ENCODE results near the gene ACOT8. TPM values are rescaled to one million over a fixed set of nuclear protein-coding genes. Genes with fewer than 3 reads are reported as not detected.
A peak's percentile ranks its signal among the peaks of the same experiment; 100 is the strongest.
"Not testable (repeated sequence)": the region's sequence is repeated elsewhere in the genome, so short reads cannot be mapped to it uniquely, and the experiment has no call there.

The ACOT8 gene
- total RNA-seq, 1 donor from 2014 or later = 27.7 TPM

DNA sequence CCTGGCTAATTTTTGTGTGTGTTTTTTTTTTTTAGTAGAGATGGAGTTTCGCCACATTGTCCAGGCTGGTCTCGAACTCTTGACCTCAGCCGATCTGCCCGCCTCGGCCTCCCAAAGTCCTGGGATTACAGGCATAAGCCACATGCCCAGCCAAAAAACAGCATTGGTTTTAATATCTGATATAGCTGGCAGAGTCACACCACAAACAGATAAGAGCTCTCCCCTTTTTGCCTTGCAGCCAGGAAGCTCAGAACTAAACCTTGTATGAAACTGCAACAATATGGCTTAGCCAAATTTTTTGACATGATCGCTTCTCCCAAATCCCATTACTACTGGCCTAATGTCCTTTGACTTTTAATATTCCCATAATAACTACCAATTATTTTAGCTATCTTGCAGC lies 4.9 kb downstream of the ACOT8 start:
- DNase-seq = no peak

GRCh38 chr20:45851501-45851900 lies 5.7 kb downstream of the ACOT8 start:
- no peak for DNase-seq

DNA sequence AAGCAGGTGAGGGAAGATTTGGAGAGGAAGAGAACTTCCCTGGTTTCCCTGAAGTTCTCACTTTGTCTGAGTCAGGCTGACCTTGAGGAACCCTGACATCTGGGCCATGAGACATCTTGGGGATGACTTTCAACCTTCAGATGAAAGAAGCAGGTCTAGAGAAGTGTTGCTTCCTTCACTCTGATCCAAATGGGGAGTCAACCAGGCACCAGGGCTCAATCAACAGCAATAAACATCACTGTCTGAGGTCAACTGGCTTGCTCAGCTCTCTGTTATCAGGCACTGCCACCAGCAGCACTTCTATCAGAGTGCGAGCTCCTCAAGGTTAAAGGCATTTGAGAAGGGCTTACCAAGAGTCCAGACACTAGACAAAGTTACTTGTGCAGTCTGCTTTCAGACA lies 6.3 kb downstream of the ACOT8 start:
- DNase-seq = no peak

GRCh38 chr20:45850238-45850637 lies 7.0 kb downstream of the ACOT8 start:
- no peak for DNase-seq

GRCh38 chr20:45848969-45849582 lies 8.1 kb downstream of the ACOT8 start:
- DNase-seq = no peak

GRCh38 chr20:45848421-45848820 lies 8.8 kb downstream of the ACOT8 start:
- no peak for DNase-seq

GRCh38 chr20:45845452-45845851 lies 11.7 kb downstream of the ACOT8 start:
- DNase-seq = no peak

GRCh38 chr20:45843506-45843905 lies 13.7 kb downstream of the ACOT8 start:
- DNase-seq = no peak

DNA sequence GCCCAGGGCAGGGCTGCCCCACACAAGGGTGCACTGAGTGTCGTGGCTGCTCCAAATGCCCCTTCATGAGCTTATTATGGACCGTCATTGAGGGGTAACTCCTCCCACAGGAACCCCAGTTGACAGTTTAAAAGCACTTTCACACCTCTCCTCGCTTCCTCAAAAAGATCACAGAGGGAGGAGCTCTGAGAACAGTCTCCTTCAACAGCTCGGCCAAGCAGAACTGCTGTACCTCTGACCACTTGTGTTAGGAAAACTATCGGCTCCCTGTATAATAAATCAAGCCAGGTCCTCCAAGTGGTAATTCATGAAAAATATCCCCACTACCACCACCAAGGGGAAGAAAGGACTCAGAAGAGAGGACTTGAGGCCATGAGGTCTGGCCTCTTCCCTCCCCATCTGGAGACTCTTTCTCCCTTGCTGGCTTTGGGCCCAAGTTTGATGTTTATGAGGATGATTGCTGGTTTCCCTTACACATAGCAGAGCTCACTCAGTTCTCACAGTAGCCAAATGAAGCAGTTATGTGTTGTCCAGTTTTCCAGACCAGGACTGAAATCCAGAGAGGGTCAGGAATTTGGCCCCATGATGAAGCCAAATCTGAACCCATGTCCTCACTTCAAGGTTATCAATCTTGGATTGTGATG lies 14.9 kb downstream of the ACOT8 start:
- DNase-seq = no peak

DNA sequence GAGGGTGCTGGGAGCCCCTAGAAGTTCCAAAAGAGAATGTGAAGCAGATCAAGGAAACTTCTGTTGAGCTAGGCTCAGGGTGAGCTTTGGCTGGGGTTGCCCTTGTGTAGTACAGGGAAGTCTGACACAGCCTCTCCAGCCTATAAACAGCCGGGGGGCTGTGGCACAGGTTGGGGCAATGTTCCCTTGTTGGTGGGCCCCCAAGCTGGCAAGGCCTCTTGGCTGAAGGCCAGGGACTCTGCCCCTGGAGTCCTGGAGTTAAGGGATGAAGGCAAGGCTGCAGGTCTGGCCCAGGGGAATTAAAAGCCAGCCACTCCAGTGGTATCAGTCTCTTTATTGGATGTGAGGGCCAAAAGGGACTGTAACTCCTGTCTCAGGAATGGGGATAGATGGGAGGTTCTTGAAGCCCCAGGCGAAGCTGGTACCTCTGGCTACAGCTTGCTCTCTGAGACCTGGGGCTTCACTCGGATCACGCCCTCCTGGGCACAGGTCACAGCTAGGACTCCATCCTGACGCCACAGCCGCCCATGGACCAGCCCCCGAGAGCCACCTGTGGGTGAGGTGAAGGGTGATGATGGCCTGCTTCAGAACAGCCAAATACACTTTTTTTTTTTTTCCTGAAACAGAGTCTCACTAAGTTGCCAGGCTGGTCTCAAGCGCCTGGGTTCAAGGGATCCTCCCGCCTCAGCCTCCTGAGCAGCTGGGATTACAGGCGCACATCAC lies 15.6 kb downstream of the ACOT8 start:
- no peak for DNase-seq

- DNase-seq = peak; percentile 44
These were observed 16.4 kb downstream of the ACOT8 start for GRCh38 chr20:45840700-45841198.

GRCh38 chr20:45836841-45837240 lies 20.4 kb downstream of the ACOT8 start:
- no peak for DNase-seq

DNA sequence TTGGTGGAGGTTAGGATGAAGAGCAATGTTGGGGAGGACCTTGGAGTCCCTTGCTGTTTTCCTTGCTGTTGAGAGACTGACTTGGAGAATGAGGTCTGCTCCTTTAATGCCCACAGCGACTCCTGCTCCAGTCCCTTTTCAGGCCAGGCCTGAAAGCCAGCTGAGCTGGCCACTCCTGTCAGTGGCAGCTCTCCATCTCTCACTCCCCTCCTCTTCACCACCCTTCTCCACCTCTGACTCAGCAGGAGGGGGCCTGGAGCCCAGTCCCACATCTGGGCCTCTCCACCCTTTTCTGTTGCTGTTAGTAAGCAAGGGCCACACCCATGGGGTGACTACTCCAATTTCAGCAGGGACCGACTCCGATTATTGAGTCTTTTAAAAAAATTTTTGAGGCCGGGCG lies 21.4 kb downstream of the ACOT8 start:
- no peak for DNase-seq

DNA sequence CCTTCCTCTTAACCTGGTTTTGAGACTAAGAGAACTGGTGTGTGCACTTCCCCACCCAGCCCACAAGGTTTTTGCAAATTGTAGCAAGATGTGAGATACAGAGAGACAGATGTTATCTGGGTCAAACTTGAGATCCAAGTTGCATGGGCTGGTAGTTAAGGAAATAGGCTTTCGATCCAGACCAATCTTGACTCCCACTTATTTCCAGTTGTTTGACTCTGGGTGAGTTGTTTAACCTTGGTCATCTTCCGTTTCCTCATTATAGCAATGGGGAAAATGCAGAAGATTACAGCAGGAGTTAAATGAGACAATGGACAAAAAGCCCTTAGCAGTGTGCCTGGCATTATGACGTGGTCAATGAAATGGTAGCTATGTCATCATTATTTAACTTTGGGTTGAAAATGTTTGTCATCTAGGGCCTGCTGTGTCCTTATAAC lies 21.8 kb downstream of the ACOT8 start:
- no peak for DNase-seq

GRCh38 chr20:45834797-45835161 lies 22.4 kb downstream of the ACOT8 start:
- DNase-seq = no peak

- peak; percentile 88 for DNase-seq
These were observed 23.1 kb downstream of the ACOT8 start for GRCh38 chr20:45833883-45834796.

DNA sequence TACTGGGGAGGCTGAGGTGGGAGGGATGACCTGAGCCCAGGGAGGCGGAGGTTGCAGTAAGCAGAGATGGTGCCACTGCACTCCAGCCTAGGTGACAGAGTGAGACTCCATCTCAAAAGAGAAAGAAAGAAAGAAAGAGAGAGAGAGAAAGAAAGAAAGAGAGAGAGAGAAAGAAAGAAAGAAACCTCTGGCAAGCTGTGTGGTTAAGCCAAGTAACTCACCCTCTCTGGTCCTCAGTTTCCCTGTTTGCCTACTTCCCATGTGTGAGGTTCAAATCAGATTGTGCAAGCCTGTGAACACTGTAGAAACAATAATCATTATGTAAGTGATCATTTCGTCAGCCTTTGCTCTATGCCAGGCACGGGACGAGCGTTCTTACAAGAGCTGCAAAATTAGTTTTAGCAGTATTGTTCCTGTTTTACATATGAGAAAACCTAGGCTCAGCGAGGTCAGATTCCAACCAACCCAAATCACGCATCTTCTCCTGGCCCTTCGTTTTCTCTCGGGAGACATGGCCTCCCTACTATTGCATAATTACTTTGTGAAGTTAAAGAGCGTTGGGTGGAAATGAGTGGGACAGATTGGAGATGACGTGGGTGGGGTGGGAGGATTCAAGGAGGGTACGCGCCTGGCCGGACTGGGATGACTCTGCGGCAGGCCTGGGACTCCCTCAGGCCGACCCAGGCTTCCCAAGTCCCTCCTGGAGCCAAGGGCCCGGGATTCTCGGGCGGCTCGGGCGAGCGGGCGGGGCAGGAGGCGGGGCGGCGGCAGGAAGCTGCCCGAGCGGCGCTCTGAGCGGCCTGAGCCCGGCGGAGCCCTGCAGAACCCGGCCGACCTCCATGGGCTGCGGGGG lies 23.9 kb downstream of the ACOT8 start, which contains the start of gene SNX21:
Gene SNX21 (plus strand): TSS at position 770 of the 853 bp plus-strand sequence. CDS start 121 bp downstream, outside the sequence.
- DNase-seq = peak; percentile 91

GRCh38 chr20:45832619-45833018 lies 24.6 kb downstream of the ACOT8 start:
- no peak for DNase-seq

DNA sequence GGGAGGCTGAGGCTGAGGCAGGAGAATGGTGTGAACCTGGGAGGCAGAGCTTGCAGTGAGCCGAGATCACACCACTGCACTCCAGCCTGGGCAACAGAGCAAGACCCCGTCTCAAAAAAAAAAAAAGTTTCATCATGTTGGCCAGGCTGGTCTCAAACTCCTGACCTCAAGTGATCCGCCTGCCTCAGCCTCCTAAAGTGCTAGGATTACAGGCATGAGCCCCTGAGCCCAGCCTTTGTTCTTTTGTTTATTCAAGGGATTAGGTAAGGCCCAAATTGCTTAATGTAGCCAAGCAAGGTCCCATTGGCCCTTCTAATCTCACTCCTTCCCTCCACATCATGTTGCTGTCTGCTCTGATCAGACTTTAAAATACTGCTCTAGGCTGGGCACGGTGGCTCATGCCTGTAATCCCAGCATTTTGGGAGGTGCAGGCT lies 27.5 kb downstream of the ACOT8 start:
- DNase-seq = not testable (repeated sequence)

DNA sequence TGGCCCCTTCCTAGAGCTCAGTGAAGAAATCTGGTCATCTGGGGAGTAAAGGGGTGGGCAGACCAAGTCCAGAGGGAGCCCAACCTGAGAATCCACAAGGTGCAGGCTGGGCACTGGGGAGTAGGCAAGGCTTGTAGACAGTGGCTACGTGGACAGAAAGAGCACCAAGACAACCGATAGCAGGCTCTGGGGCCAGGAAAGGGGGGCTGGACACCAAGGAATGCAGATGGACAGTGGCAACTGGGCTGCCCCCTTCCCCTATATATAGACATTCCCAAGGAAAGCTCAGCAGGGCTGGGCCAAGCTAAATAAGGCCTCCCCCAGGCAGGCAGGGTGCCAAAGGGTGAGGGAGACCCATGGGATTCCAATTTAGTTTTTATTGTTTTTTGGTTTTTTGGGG lies 28.6 kb downstream of the ACOT8 start:
- DNase-seq = peak; percentile 97

- no peak for DNase-seq
These were observed 29.5 kb downstream of the ACOT8 start for GRCh38 chr20:45827712-45828111.

Data from tongue (tissue), 2 donors.